HEK293 (cell line): ENCODE measurements around the gene MTCL1.

Experiments
- CTCF ChIA-PET: fragments of 350-600 bp; formaldehyde crosslinking; extraction: SDS; loops from one replicate; lab custom pipeline; 2021; ENCODE audit warnings: antibody characterized with exemption; lab: Yijun Ruan, JAX
- POLR2A ChIA-PET: fragments of 300-600 bp; formaldehyde crosslinking; extraction: SDS; loops from one replicate; lab custom pipeline; 2020; ENCODE audit warnings: antibody characterized with exemption, inconsistent platforms; lab: Yijun Ruan, JAX
- H3K27ac ChIP-seq: fragments of 200-500 bp; sonication (Bioruptor generic); 2 replicates; pipeline ENCODE4 v1.5.1; 2014; ENCODE audit warnings: low read depth, low read length, control low read depth, inconsistent platforms; ENCODE audit errors: extremely low read depth
- H3K36me3 ChIP-seq, 2 experiments: fragments of 200-500 bp in 1 of 2; sonication (Bioruptor generic) in 1 of 2; 1 replicate in 1 of 2; 2 replicates in 1 of 2; pipeline ENCODE4 v1.5.1; 2014 to 2017; ENCODE audit warnings: inconsistent platforms in 2 of 2, low read length in 2 of 2; ENCODE audit not compliant: control insufficient read depth in 2 of 2, insufficient read depth in 1 of 2
- H3K4me1 ChIP-seq: fragments of 200-500 bp; sonication (Bioruptor generic); 2 replicates; pipeline ENCODE4 v1.5.1; 2014; ENCODE audit warnings: mild to moderate bottlenecking, low read length, inconsistent platforms; ENCODE audit not compliant: control insufficient read depth, insufficient read depth
- H3K4me3 ChIP-seq: 2 replicates; pipeline ENCODE4 v1.5.1; 2011; ENCODE audit warnings: low read depth, mild to moderate bottlenecking, control low read depth, low read length, moderate library complexity
- H3K9me3 ChIP-seq: fragments of 200-500 bp; sonication (Bioruptor generic); 2 replicates; pipeline ENCODE4 v1.5.1; 2014; ENCODE audit warnings: low read depth, low read length, inconsistent platforms; ENCODE audit not compliant: control insufficient read depth, insufficient read depth
- GLI4 ChIP-seq: fragments of 450-650 bp; formaldehyde crosslinking; IDR thresholded peaks from 2 replicates; pipeline ENCODE4 v1.5.1; 2016; ENCODE audit warnings: missing biosample characterization, missing genetic modification characterization
- IKZF3 ChIP-seq: fragments of 450-650 bp; IDR thresholded peaks from 2 replicates; pipeline ENCODE4 v1.5.0; 2018; ENCODE audit warnings: missing biosample characterization, mild to moderate bottlenecking, missing genetic modification characterization, moderate library complexity
- INSM2 ChIP-seq: fragments of 450-650 bp; formaldehyde crosslinking; IDR thresholded peaks from 2 replicates; pipeline ENCODE4 v1.5.1; 2016; ENCODE audit warnings: missing biosample characterization, missing genetic modification characterization
- KLF10 ChIP-seq: fragments of 450-650 bp; IDR thresholded peaks from 2 replicates; pipeline ENCODE4 v1.5.1; 2018; ENCODE audit warnings: missing biosample characterization, mild to moderate bottlenecking, missing genetic modification characterization
- PATZ1 ChIP-seq: fragments of 450-650 bp; formaldehyde crosslinking; IDR thresholded peaks from 2 replicates; pipeline ENCODE4 v1.5.1; 2016; ENCODE audit warnings: missing biosample characterization, missing genetic modification characterization
- PRDM2 ChIP-seq: fragments of 450-650 bp; formaldehyde crosslinking; IDR thresholded peaks from 2 replicates; pipeline ENCODE4 v1.5.1; 2016; ENCODE audit warnings: missing biosample characterization, missing genetic modification characterization, borderline replicate concordance
- ZBTB1 ChIP-seq: fragments of 450-650 bp; formaldehyde crosslinking; IDR thresholded peaks from 2 replicates; pipeline ENCODE4 v1.5.1; 2016; ENCODE audit warnings: missing biosample characterization, missing genetic modification characterization
- ZFHX2 ChIP-seq: fragments of 450-650 bp; formaldehyde crosslinking; conservative IDR thresholded peaks from 2 replicates; pipeline ENCODE4 v1.5.1; 2016; ENCODE audit warnings: missing biosample characterization, missing genetic modification characterization
- ZFP3 ChIP-seq: fragments of 450-650 bp; formaldehyde crosslinking; IDR thresholded peaks from 2 replicates; pipeline ENCODE4 v1.5.1; 2016; ENCODE audit warnings: low read depth, missing biosample characterization, missing genetic modification characterization
- ZFP37 ChIP-seq: fragments of 450-650 bp; formaldehyde crosslinking; IDR thresholded peaks from 2 replicates; pipeline ENCODE4 v1.5.1; 2016; ENCODE audit warnings: missing biosample characterization, missing genetic modification characterization
- ZNF133 ChIP-seq: fragments of 450-650 bp; formaldehyde crosslinking; IDR thresholded peaks from 2 replicates; pipeline ENCODE4 v1.5.1; 2016; ENCODE audit warnings: missing biosample characterization, missing genetic modification characterization
- ZNF239 ChIP-seq: fragments of 450-650 bp; formaldehyde crosslinking; IDR thresholded peaks from 2 replicates; pipeline ENCODE4 v1.5.1; 2016; ENCODE audit warnings: missing biosample characterization, missing genetic modification characterization
- ZNF302 ChIP-seq: fragments of 450-650 bp; formaldehyde crosslinking; IDR thresholded peaks from 2 replicates; pipeline ENCODE4 v1.5.1; 2016; ENCODE audit warnings: missing biosample characterization, missing genetic modification characterization, low read depth
- ZNF324 ChIP-seq: fragments of 450-650 bp; formaldehyde crosslinking; IDR thresholded peaks from 2 replicates; pipeline ENCODE4 v1.5.1; 2016; ENCODE audit warnings: missing biosample characterization, missing genetic modification characterization
- ZNF37A ChIP-seq: fragments of 450-650 bp; IDR thresholded peaks from 2 replicates; pipeline ENCODE4 v1.5.1; 2018; ENCODE audit warnings: missing biosample characterization, missing genetic modification characterization
- ZNF391 ChIP-seq: fragments of 450-650 bp; formaldehyde crosslinking; IDR thresholded peaks from 2 replicates; pipeline ENCODE4 v1.5.1; 2016; ENCODE audit warnings: low read depth, missing biosample characterization, missing genetic modification characterization, borderline replicate concordance
- ZNF416 ChIP-seq: fragments of 450-650 bp; formaldehyde crosslinking; IDR thresholded peaks from 2 replicates; pipeline ENCODE4 v1.5.1; 2016; ENCODE audit warnings: missing biosample characterization, missing genetic modification characterization
- ZNF514 ChIP-seq: fragments of 450-650 bp; formaldehyde crosslinking; IDR thresholded peaks from 2 replicates; pipeline ENCODE4 v1.5.1; 2016; ENCODE audit warnings: missing biosample characterization, missing genetic modification characterization
- ZNF530 ChIP-seq: fragments of 450-650 bp; formaldehyde crosslinking; IDR thresholded peaks from 2 replicates; pipeline ENCODE4 v1.5.1; 2016; ENCODE audit warnings: low read depth, missing biosample characterization, missing genetic modification characterization
- ZNF548 ChIP-seq: fragments of 450-650 bp; formaldehyde crosslinking; IDR thresholded peaks from 2 replicates; pipeline ENCODE4 v1.5.1; 2016; ENCODE audit warnings: missing biosample characterization, missing genetic modification characterization
- ZNF561 ChIP-seq: fragments of 450-650 bp; IDR thresholded peaks from 2 replicates; pipeline ENCODE4 v1.5.1; 2018; ENCODE audit warnings: missing biosample characterization, missing genetic modification characterization, borderline replicate concordance
- ZNF596 ChIP-seq: fragments of 450-650 bp; IDR thresholded peaks from 2 replicates; pipeline ENCODE4 v1.5.0; 2018; ENCODE audit warnings: missing biosample characterization, mild to moderate bottlenecking, missing genetic modification characterization, moderate library complexity
- ZNF624 ChIP-seq: fragments of 450-650 bp; formaldehyde crosslinking; IDR thresholded peaks from 2 replicates; pipeline ENCODE4 v1.5.1; 2017; ENCODE audit warnings: missing biosample characterization, missing genetic modification characterization
- ZNF692 ChIP-seq: fragments of 450-650 bp; formaldehyde crosslinking; IDR thresholded peaks from 2 replicates; pipeline ENCODE4 v1.5.1; 2016; ENCODE audit warnings: missing biosample characterization, missing genetic modification characterization
- ZNF76 ChIP-seq: fragments of 450-650 bp; formaldehyde crosslinking; IDR thresholded peaks from 2 replicates; pipeline ENCODE4; 2016; ENCODE audit warnings: low read depth, missing biosample characterization, missing genetic modification characterization, borderline replicate concordance
- ZNF791 ChIP-seq: fragments of 450-650 bp; formaldehyde crosslinking; IDR thresholded peaks from 2 replicates; pipeline ENCODE4 v1.5.1; 2016; ENCODE audit warnings: missing biosample characterization, missing genetic modification characterization

Gene MTCL1

GRCh38 chr18:8818982-8819381 lies 113.6 kb downstream of the MTCL1 start:
- POLR2A ChIA-PET, result no interaction called here
- Histone ChIP-seq H3K4me3 (no peak overlapping the region), H3K9me3 (no peaks in the 10 kb centered on the region), H3K27ac (no peak overlapping the region), H3K4me1 (no peaks in the 10 kb centered on the region)
- TF ChIP-seq ZNF596 (no peak), ZNF302 (no peak), INSM2 (no peak), GLI4 (tag by site-specific recombination) (no peak), ZNF37A (tag by site-specific recombination) (no peak), ZBTB1 (tag by site-specific recombination) (no peak), ZNF239 (tag by site-specific recombination) (no peak), ZNF391 (tag by site-specific recombination) (no peak), KLF10 (tag by site-specific recombination) (no peak), ZNF692 (no peak), ZNF76 (tag by site-specific recombination) (no peak), ZNF791 (tag by site-specific recombination) (no peak), ZFHX2 (tag by site-specific recombination) (no peak), ZNF133 (no peak), ZNF548 (no peak), ZFP3 (tag by site-specific recombination) (no peak), ZNF514 (no peak)
- TF ChIP-seq, all 188 proteins: peak for 0
- peaks cover 11 to 45% of the 10 kb centered on the region in 2 experiments; a peak in 2 of 3 replicates for H3K36me3 ChIP-seq
- CTCF ChIA-PET, result no interaction called here

GRCh38 chr18:8820396-8821082 lies 115.2 kb downstream of the MTCL1 start:
- H3K9me3 ChIP-seq, result no peaks in the 10 kb centered on the region
- no peak overlapping the region for H3K4me3 ChIP-seq
- H3K36me3 ChIP-seq, result peaks cover 11 to 53% of the 10 kb centered on the region in 2 experiments; a peak in 2 of 3 replicates
- H3K4me1 ChIP-seq, result no peaks in the 10 kb centered on the region
- no peak overlapping the region for H3K27ac ChIP-seq
- ChIA-PET CTCF (no interaction called here), POLR2A (no interaction called here)
- TF ChIP-seq ZNF530 (no peak), PATZ1 (tag by site-specific recombination) (no peak), ZNF37A (tag by site-specific recombination) (no peak), ZNF624 (tag by site-specific recombination) (no peak), ZNF561 (no peak), IKZF3 (no peak), ZFP37 (no peak), ZNF324 (no peak), ZNF416 (tag by site-specific recombination) (no peak), PRDM2 (tag by site-specific recombination) (no peak)
